Keratinocyte (primary cell): ENCODE measurements around the gene SIAE.

Source experiments
- EZH2 ChIP-seq: IDR thresholded peaks from one replicate; pipeline ENCODE4 v1.6.1; 2012; ENCODE audit warnings: inconsistent platforms, mild to moderate bottlenecking, low read length, moderate library complexity
- TF ChIP-seq, protein P1 (sequence below), 3 experiments: IDR thresholded peaks in 1 of 3; conservative IDR thresholded peaks in 1 of 3; optimal IDR thresholded peaks in 1 of 3; 2 replicates in 2 of 3; 3 replicates in 1 of 3; pipeline versions ENCODE3 to v1.5.1; 2011; ENCODE audit warnings: low read length in 3 of 3, mild to moderate bottlenecking in 3 of 3, moderate library complexity in 2 of 3, control low read depth in 1 of 3, inconsistent platforms in 1 of 3; ENCODE audit not compliant: insufficient read depth in 2 of 3; ENCODE audit errors: extremely low read depth in 1 of 3

DNA sequence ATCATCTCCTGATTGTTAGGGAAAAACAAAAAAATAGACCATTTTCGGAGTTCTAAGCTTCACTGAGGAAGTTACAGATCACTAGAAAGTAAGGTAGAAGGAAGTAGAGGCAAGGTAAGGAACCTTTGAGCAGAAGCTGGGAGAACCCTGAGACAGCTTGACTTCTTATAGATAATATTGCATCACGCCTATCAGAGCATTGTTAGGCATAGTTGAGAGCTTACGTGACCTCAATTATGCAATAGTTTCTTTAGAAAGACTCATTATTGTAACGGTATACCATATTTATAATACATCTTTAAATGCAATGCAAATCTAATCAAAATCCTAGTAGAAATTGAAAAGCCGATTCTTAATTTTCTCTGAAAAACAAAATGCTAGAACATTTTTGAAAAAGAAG is 46.0 kb downstream of the SIAE start:
- TF ChIP-seq, protein P1, sequence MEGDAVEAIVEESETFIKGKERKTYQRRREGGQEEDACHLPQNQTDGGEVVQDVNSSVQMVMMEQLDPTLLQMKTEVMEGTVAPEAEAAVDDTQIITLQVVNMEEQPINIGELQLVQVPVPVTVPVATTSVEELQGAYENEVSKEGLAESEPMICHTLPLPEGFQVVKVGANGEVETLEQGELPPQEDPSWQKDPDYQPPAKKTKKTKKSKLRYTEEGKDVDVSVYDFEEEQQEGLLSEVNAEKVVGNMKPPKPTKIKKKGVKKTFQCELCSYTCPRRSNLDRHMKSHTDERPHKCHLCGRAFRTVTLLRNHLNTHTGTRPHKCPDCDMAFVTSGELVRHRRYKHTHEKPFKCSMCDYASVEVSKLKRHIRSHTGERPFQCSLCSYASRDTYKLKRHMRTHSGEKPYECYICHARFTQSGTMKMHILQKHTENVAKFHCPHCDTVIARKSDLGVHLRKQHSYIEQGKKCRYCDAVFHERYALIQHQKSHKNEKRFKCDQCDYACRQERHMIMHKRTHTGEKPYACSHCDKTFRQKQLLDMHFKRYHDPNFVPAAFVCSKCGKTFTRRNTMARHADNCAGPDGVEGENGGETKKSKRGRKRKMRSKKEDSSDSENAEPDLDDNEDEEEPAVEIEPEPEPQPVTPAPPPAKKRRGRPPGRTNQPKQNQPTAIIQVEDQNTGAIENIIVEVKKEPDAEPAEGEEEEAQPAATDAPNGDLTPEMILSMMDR (optimal IDR thresholded peaks at IDR 0.05 in 1 of 3, IDR thresholded peaks at IDR 0.05 in 1 of 3, conservative IDR thresholded peaks at IDR 0.05 in 1 of 3; ENCODE audit: extremely low read depth in 1 of 3, insufficient read depth in 2 of 3, low read length in 3 of 3), result no peak
- no peak for TF ChIP-seq EZH2
